ENCODE data around the gene SPATS1.

GRCh38 chr6:44341095-44341890, 1.2 kb upstream of the SPATS1 start:
- TF ChIP-seq CTCF (IDR thresholded peaks at IDR 0.05) (no peak), POLR2A (IDR thresholded peaks at IDR 0.05) (no peak)

Measured in suprapubic skin (tissue), 3 donors.